Hepatic stellate cell (primary cell): Measurements from ENCODE around the gene MACROD2.
"Not testable (repeated sequence)": the region's sequence is repeated elsewhere in the genome, so short reads cannot be mapped to it uniquely, and the experiment has no call there.

Experiments
- DNase-seq: peaks from one replicate; pipeline ENCODE4 v3.0.0; 2011; ENCODE audit warnings: low spot score

MACROD2 gene

GRCh38 chr20:13995086-13995665, at the start of gene MACROD2:
Gene MACROD2 (plus strand): TSS chr20:13995516.
- peak; percentile 48 for DNase-seq

DNA sequence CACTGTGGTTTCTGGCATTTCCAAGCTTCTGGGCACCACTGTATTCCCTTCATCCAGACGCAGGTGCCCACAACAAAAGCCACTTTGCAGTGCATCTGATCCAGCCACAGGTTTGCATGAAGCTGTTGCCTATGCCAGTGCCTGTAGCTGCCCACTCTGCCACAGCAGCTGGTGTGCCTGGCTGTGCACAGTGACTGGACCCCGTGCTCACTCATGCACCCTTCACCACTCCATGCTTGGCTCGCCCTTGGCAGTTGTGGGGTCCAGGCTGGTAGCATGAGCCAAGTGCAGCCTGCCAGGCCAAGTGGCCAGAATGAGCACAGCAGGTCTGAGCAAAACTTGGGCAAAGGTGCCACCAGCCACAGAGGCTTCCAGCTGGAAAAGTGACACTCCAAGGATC, 47.6 kb upstream of the MACROD2 start:
- no peak for DNase-seq

GRCh38 chr20:13953227-13953626, 42.1 kb upstream of the MACROD2 start:
- no peak for DNase-seq

GRCh38 chr20:13960119-13960518, 35.2 kb upstream of the MACROD2 start:
- DNase-seq, result no peak

- DNase-seq, result no peak
Observed at GRCh38 chr20:13960525-13960924, 34.8 kb upstream of the MACROD2 start.

DNA sequence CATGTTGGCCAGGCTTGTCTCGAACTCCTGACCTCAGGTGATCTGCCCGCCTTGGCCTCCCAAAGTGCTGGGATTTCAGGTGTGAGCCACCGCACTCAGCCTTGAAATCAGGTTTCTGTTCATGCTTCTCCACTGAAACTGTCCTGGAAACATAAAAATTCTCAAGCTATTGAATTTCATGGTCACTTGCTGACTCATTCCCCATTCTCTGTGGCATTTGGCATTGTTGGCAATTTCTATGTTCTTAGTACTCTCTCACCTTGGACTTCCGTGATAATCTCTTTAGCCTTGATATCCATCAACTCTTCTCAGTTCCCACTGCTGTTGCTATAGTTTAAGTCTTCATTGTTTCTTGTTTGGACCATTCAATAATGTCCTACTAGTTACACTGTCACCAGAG, 11.1 kb upstream of the MACROD2 start:
- no peak for DNase-seq

DNA sequence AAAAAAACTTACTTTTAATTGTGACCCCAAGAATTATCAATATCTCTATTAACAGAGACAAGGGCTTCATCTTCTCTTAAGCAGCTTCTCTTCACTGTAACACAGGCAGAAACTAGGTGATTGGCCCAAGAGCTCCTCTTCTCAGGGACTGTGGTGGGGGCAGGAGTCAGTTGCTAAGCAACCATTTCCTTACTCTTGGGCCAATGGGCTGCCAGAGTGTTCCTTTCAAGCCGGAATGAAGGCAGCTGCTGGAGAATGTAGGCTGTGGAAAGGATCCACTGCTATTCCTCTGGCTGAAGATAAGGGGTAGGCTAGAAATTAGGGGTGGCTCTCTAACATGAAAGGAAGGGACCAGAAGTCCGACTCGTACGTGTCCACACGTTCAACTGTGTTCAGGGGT, 4.9 kb upstream of the MACROD2 start, which contains the start of gene SEL1L2:
Gene SEL1L2 (minus strand): TSS at position 150 of the 400 bp plus-strand sequence. CDS start 80 bp downstream, at position 70.
- DNase-seq, result no peak

DNA sequence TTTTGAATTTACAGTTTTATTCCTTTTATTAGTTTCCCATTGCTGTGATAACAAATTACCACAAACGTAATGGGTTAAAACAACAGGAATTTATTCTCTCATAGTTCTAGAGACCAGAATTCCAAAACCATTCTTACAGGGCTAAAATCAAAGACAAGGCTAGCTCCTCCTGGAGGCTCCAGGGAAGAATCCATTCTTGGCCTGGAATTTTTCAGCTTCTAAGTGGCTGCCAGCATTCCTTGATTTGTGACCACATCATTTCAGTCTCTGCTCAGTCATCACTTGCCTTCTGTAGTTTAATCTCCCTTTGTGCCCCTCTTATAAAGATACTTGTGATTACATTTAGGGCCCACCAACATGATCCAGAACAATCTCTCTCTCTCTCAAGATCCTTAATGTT, 4.0 kb upstream of the MACROD2 start:
- no peak for DNase-seq

DNA sequence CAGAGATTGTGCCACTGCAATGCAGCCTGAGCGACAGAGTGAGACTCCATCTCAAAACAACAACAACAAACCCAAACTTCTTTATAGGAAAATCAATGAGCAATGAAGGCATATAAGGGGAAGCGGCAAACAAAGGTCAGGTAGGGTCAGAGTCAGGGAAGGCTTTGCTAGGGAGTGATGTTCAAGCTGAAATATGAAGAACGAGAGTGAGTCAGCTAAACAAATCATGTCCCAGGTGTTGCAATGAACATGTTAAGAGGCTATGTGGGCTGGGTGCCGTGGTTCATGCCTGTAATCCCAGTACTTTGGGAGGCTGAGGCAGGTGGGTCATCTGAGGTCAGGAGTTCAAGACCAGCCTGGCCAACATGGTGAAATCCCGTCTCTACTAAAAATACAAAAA, 3.4 kb upstream of the MACROD2 start:
- not testable (repeated sequence) for DNase-seq

DNA sequence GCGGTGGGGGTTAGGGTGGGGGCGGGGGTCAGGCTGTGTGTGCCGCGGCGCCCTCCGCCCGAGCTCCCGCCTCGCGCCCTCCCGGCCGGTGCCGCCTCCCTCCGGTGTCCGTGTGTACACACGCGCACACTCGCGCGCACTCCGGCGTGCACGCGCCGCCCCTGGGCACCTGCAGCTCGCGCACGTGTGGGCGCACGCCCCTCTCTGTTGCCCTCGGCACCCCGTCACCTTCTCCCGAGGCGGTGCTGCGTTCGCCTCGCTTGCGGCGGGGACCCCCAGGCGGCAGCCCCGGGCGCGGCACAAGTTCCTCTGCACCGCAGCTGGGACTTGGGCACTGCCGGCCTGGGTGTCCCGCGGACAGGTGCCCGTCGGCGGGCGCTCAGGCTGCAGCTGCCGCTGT, 525 bp downstream of the MACROD2 start:
- no peak for DNase-seq

DNA sequence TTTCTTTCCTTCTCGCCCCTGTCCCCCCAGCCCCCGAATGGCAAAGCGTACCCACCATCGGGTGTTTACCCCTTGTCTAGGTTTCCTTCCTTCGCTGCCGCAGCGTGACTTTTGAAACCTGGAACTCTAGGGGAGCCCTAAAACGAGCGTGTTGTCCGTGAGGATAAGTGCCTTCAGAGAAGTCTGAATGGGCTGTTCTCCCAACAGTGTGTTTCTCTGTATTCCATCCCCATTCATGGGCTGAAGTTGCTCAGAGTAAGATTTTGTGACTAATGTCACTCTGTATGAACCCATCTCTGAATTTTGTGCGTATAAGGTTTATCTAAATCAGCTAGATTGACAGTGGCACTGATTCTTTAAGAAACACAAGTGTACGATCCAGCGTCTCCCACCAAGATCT, 949 bp downstream of the MACROD2 start:
- DNase-seq, result no peak

DNA sequence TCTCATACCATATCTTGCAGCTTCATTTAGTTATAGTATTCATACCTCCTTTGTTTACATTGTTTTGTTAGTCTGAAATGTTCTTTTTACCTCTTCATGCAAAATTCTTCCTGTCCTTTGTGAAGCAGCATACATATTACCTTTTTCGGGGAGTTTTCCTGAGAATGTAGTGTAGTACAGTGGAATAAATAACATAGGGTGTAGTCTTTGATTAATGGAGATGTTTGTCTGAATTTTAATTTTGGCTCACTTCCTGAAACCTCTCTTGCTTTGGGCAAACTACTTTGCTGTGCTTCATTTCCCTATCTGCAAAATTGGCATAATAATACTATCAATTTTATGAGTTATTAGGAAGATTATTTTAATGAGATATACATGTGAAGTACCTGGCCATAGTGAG, 5.6 kb downstream of the MACROD2 start:
- no peak for DNase-seq

DNA sequence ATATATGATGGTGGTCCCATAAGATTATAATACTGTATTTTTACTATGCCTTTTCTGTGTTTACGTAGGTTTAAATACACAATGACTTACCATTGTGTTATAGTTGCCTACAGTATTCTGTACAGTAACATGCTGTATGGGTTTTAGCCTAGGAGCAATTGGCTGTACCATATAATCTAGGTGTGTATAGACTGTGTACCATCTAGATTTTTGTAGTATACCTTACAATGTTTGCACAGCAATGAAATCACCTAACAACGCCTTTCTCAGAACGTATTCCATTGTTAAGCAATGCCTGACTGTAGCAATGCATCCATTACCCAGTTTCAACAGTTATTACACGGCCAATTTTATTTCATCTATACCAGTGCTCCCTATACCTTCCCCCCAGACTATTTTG, 10.7 kb downstream of the MACROD2 start:
- no peak for DNase-seq

- DNase-seq, result no peak
Observed at GRCh38 chr20:14009208-14009607, 13.9 kb downstream of the MACROD2 start.

- no peak for DNase-seq
Observed at GRCh38 chr20:14012671-14013070, 17.4 kb downstream of the MACROD2 start.

- DNase-seq, result no peak
Observed at GRCh38 chr20:14030991-14031390, 35.7 kb downstream of the MACROD2 start.

DNA sequence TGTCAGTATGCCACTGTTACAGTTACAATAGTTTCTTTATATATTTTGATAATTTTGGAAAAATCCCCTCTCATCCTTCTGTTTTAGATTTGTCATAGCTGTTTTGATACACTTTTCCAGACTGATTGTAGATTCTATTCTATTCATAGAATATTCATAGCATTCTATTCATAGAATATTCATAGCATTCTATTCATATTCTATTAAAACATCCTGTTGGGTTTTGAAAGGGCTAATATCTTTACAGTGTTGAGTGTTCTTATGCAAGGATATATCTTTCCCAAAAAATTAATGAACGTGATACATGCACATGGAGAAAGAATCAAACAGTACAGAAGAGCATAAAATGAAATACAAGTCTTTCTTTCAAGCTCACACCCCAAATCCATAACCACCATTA, 38.0 kb downstream of the MACROD2 start:
- DNase-seq, result no peak

DNA sequence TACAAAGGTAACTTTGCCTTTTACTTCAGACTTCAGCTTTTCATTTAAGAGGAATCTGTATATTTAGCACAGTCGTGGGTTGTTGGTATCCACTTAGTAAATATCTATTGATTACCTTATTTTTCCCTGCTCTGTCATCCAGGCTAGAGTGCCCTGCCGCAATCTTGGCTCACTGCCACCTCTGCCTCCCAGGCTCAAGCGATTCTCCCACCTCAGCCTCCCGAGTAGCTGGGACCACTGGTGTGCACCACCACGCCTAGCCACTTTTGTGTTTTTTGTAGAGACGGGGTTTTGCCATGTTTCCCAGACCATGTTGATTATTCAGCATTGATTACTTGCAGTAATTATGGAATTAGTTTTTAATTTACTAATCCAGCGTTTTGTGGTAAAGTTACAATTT, 41.3 kb downstream of the MACROD2 start:
- no peak for DNase-seq

- DNase-seq, result not testable (repeated sequence)
Observed at GRCh38 chr20:14044712-14045276, 49.5 kb downstream of the MACROD2 start.

GRCh38 chr20:14046534-14046933, 51.2 kb downstream of the MACROD2 start:
- DNase-seq, result no peak

- no peak for DNase-seq
Observed at GRCh38 chr20:14049111-14049510, 53.8 kb downstream of the MACROD2 start.

DNA sequence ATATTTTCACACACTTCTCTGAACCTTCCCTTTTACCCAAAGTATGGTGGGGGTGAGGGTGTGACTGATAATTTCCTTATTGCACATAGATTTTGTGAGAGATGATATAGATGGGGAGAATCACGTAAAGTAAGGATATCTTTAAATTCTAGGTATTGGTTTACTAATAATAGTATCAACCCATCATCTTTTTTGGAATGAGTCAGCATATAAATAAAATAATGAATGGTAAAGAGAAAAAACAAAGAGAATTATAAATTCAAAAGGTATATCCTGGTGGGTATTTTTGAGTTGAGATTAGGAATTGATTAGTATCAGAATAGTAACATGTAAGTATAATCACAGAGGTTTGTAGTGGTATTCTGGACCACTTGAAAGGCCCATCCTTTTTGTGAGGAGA, 56.1 kb downstream of the MACROD2 start:
- DNase-seq, result no peak

DNA sequence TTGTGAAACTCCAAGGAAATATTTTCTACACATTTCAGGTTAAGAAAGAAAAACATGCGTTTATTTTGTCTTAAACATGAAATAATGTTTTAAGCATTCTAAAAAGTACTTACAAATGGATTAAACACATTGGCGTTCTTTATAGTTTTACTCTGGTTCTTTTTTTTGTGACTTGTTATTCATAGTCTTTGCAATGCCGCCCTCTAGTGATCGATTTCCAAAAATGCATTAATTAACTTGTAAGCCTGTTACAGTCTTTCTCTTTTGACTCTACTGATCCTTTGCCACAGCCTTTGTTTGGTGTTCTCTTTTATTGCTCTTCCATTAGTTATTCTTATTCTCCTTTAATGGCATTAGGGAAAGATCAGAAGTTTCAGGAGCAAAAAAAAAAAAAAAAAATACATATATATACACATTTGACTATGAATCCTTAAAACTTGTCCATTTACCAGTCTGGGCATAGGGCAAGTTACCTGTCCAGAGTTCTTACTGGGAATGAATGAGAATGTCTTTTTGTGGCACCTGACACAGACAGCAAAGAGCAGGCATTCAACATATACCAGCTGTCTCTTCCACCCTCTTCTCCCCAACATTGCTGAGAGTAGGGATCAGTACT, 59.9 kb downstream of the MACROD2 start:
- DNase-seq, result peak; percentile 7

GRCh38 chr20:14062171-14062570, 66.9 kb downstream of the MACROD2 start:
- DNase-seq, result no peak
